CD4-positive, alpha-beta T cell (primary cell): ENCODE measurements around the gene LDAH. TPM values are rescaled to one million over a fixed set of nuclear protein-coding genes. Genes with fewer than 3 reads are reported as not detected.

ENCODE experiments used
- ATAC-seq: fragments of 200-7000 bp; cut with Tn5 transposase; one replicate; pipeline ENCODE4 v1.10.0; 2022; ENCODE audit warnings: mild to moderate bottlenecking; ENCODE audit not compliant: poor library complexity
- CTCF ChIA-PET: fragments of 350-600 bp; sonication (Branson Sonifier 250); formaldehyde crosslinking; loops from one replicate; lab custom pipeline; 2021; ENCODE audit warnings: antibody characterized with exemption, inconsistent platforms; lab: Charles Lee
- POLR2A ChIA-PET: fragments of 350-600 bp; sonication (Branson Sonifier 250); formaldehyde crosslinking; loops from one replicate; lab custom pipeline; 2021; ENCODE audit warnings: antibody characterized with exemption, inconsistent platforms; lab: Charles Lee
- DNase-seq, 14 experiments: peaks; one replicate each; pipeline ENCODE4 v3.0.0-alpha.2; 2013 to 2020; ENCODE audit warnings: mixed read lengths in 2 of 14
- H3K27ac ChIP-seq, 2 donors: one replicate each; pipeline versions ENCODE4 v1.5.1 to v1.7.0; 2013; ENCODE audit warnings: low read length in 2 of 2, low read depth in 1 of 2, mild to moderate bottlenecking in 1 of 2
- H3K27me3 ChIP-seq, 2 experiments: 1 replicate in 1 of 2; 2 replicates in 1 of 2; pipeline versions ENCODE4 v1.6.1 to v1.7.0; 2013; ENCODE audit warnings: low read length in 2 of 2, control low read depth in 1 of 2, mild to moderate bottlenecking in 1 of 2, moderate library complexity in 1 of 2; ENCODE audit not compliant: insufficient read depth in 2 of 2, control insufficient read depth in 1 of 2
- H3K36me3 ChIP-seq: one replicate; pipeline ENCODE4 v1.6.1; 2013; ENCODE audit warnings: low read length, control low read depth; ENCODE audit not compliant: insufficient read depth
- H3K4me1 ChIP-seq: one replicate; pipeline ENCODE4 v1.6.1; 2013; ENCODE audit warnings: low read length, control low read depth; ENCODE audit not compliant: insufficient read depth
- H3K4me3 ChIP-seq: one replicate; pipeline ENCODE4 v1.5.1; 2013; ENCODE audit warnings: mild to moderate bottlenecking, low read length, moderate library complexity
- H3K9me3 ChIP-seq, 2 experiments: 1 replicate in 1 of 2; 2 replicates in 1 of 2; pipeline versions ENCODE4 v1.6.1 to v1.7.0; 2013; ENCODE audit warnings: low read length in 2 of 2, mild to moderate bottlenecking in 2 of 2, control low read depth in 1 of 2, moderate library complexity in 1 of 2; ENCODE audit not compliant: control insufficient read depth in 1 of 2, insufficient read depth in 1 of 2
- H3K27ac Mint-ChIP-seq: one replicate; pipeline ENCODE4 v1.8.0; 2020; ENCODE audit warnings: mixed read lengths
- H3K27me3 Mint-ChIP-seq: one replicate; pipeline ENCODE4 v1.8.0; 2021; ENCODE audit warnings: mixed read lengths
- H3K36me3 Mint-ChIP-seq: one replicate; pipeline ENCODE4 v1.8.0; 2021; ENCODE audit warnings: low read depth, mixed read lengths
- H3K4me1 Mint-ChIP-seq: one replicate; pipeline ENCODE4 v1.8.0; 2021; ENCODE audit warnings: low read depth, mixed read lengths
- H3K4me3 Mint-ChIP-seq: one replicate; pipeline ENCODE4 v1.8.0; 2020; ENCODE audit warnings: mild to moderate bottlenecking, mixed read lengths
- H3K9me3 Mint-ChIP-seq: one replicate; pipeline ENCODE4 v1.8.0; 2020; ENCODE audit warnings: mixed read lengths
- CTCF ChIP-seq: fragments of 200-600 bp; IDR thresholded peaks from one replicate; pipeline ENCODE4 v1.8.0; 2022; ENCODE audit warnings: antibody characterized with exemption, mild to moderate bottlenecking
- intact Hi-C, 2 experiments: fragments of 100-400 bp; cut with DNase I in 1 of 2; cut with micrococcal nuclease in 1 of 2; formaldehyde crosslinking; loops; one replicate each; pipeline versions ENCODE4 v1.15.1 to v1.9.0; 2023 to 2025; cut with DNase I, micrococcal nuclease
- total RNA-seq, 174 experiments: library from RNA in 2 of 174; stranded (reverse) in 2 of 174; gene quantifications; one replicate each; pipeline ENCODE4 v1.2.3 and lab custom pipeline; 2021 to 2026

LDAH gene
- total RNA-seq, 2 experiments from 2014 or later, result 6.5 to 7.2 TPM

GRCh38 chr2:20836521-20836920 is 13.6 kb upstream of the LDAH start:
- H3K27ac Mint-ChIP-seq, result no peak overlapping the region
- no peak for DNase-seq
- H3K9me3 Mint-ChIP-seq, result no peaks in the 10 kb centered on the region
- intact Hi-C loops, result no loop called here
- ChIA-PET CTCF (no interaction called here), POLR2A (no interaction called here)
- no peak for ATAC-seq
- no peak overlapping the region for H3K27ac ChIP-seq
- no peaks in the 10 kb centered on the region for H3K9me3 ChIP-seq
- H3K4me1 ChIP-seq, result no peaks in the 10 kb centered on the region
- no peaks in the 10 kb centered on the region for H3K36me3 ChIP-seq
- H3K27me3 Mint-ChIP-seq, result peaks cover 63% of the 10 kb centered on the region
- no peak for TF ChIP-seq CTCF
- no peak overlapping the region for H3K4me3 ChIP-seq
- no peak overlapping the region for H3K4me3 Mint-ChIP-seq
- peaks cover 9 to 32% of the 10 kb centered on the region in 2 experiments for H3K27me3 ChIP-seq
- no peaks in the 10 kb centered on the region for H3K4me1 Mint-ChIP-seq
- no peaks in the 10 kb centered on the region for H3K36me3 Mint-ChIP-seq

DNA sequence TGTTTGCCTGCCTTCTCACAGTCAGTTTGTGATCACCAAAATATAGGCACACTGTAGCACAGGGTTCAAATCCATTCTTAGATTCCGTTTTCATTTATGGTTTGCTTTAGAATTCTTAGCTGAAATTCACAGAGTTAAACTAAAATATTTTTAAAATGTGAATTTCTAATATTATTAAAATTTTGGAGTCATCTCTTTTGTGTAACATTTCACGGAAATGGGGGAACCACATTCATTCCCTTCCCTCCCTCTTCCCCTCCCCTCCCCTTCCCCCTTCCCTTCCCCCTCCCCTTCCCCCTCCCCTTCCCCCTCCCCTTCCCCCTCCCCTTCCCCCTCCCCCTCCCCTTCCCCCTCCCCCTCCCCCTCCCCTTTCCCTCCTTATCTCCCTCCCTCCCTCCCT is 11.4 kb upstream of the LDAH start:
- DNase-seq (no peak), ATAC-seq (no peak)
- Histone ChIP-seq H3K4me3 (no peak overlapping the region), H3K27me3 (peaks cover 15 to 29% of the 10 kb centered on the region in 2 experiments), H3K36me3 (no peaks in the 10 kb centered on the region), H3K4me1 (no peaks in the 10 kb centered on the region), H3K27ac (no peak overlapping the region), H3K9me3 (no peaks in the 10 kb centered on the region)
- intact Hi-C loops, result no loop called here
- TF ChIP-seq CTCF, result no peak
- POLR2A ChIA-PET, result no interaction called here
- H3K9me3 Mint-ChIP-seq, result no peaks in the 10 kb centered on the region
- H3K4me3 Mint-ChIP-seq, result no peak overlapping the region
- CTCF ChIA-PET, result no interaction called here
- H3K36me3 Mint-ChIP-seq, result no peaks in the 10 kb centered on the region
- no peak overlapping the region for H3K27ac Mint-ChIP-seq
- peaks cover 61% of the 10 kb centered on the region for H3K27me3 Mint-ChIP-seq
- H3K4me1 Mint-ChIP-seq, result no peaks in the 10 kb centered on the region

DNA sequence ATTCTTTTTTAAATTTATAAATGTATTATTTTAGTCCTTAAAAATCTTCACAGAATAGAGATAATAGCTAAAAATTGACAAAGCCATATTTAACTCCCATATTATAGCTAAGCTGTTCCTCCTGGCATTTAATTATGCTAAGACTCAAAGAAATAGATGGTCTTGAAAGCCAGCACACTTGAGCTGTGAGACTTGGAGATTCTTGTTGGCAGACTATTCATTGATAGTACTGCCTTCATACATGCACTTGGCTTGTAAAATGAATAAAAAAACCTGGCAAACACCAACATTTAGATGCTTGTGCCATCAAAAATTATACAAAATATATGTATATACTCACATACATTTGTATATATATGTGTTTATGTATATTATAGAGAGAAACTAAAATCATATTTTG is 9.7 kb upstream of the LDAH start:
- Mint-ChIP-seq H3K27ac (no peak overlapping the region), H3K4me3 (no peak overlapping the region), H3K9me3 (no peaks in the 10 kb centered on the region), H3K27me3 (peaks cover 51% of the 10 kb centered on the region), H3K36me3 (no peaks in the 10 kb centered on the region), H3K4me1 (no peaks in the 10 kb centered on the region)
- TF ChIP-seq CTCF, result no peak
- ATAC-seq (no peak), DNase-seq (no peak)
- H3K4me3 ChIP-seq, result no peak overlapping the region
- ChIA-PET POLR2A (no interaction called here), CTCF (interaction anchor here (1.0 kb wide), 1 partner anchor 10 kb away, joined by 3 read pairs; the partner anchor contains the start of gene LDAH)
- H3K27ac ChIP-seq, result no peak overlapping the region
- no peaks in the 10 kb centered on the region for H3K36me3 ChIP-seq
- H3K4me1 ChIP-seq, result no peaks in the 10 kb centered on the region
- intact Hi-C loops, result no loop called here
- no peaks in the 10 kb centered on the region for H3K9me3 ChIP-seq
- H3K27me3 ChIP-seq, result peaks cover 15 to 23% of the 10 kb centered on the region in 2 experiments
